GM06990 (cell line): ENCODE results near the gene RARA.

ENCODE experiments used
- DNase-seq: peaks from one replicate; pipeline ENCODE4 v3.0.0-alpha.2; 2011; ENCODE audit not compliant: insufficient read length; ENCODE audit errors: extremely low read depth
- H3K27me3 ChIP-seq: replicated peaks from 2 replicates; pipeline ENCODE4 v1.6.0; 2011; ENCODE audit warnings: low read length; ENCODE audit not compliant: control insufficient read depth, insufficient read depth
- H3K36me3 ChIP-seq: 2 replicates; pipeline ENCODE4 v1.5.1; 2011; ENCODE audit warnings: low read length; ENCODE audit not compliant: control insufficient read depth, insufficient read depth
- H3K4me3 ChIP-seq: replicated peaks from 2 replicates; pipeline ENCODE4 v1.5.1; 2011; ENCODE audit warnings: low read depth, mild to moderate bottlenecking, control low read depth, low read length
- TF ChIP-seq, protein P1 (sequence below): IDR thresholded peaks from 2 replicates; pipeline ENCODE4 v1.5.1; 2011; ENCODE audit warnings: low read length, control low read depth, mild to moderate bottlenecking, inconsistent platforms; ENCODE audit not compliant: insufficient read depth, poor library complexity, severe bottlenecking

RARA gene

DNA sequence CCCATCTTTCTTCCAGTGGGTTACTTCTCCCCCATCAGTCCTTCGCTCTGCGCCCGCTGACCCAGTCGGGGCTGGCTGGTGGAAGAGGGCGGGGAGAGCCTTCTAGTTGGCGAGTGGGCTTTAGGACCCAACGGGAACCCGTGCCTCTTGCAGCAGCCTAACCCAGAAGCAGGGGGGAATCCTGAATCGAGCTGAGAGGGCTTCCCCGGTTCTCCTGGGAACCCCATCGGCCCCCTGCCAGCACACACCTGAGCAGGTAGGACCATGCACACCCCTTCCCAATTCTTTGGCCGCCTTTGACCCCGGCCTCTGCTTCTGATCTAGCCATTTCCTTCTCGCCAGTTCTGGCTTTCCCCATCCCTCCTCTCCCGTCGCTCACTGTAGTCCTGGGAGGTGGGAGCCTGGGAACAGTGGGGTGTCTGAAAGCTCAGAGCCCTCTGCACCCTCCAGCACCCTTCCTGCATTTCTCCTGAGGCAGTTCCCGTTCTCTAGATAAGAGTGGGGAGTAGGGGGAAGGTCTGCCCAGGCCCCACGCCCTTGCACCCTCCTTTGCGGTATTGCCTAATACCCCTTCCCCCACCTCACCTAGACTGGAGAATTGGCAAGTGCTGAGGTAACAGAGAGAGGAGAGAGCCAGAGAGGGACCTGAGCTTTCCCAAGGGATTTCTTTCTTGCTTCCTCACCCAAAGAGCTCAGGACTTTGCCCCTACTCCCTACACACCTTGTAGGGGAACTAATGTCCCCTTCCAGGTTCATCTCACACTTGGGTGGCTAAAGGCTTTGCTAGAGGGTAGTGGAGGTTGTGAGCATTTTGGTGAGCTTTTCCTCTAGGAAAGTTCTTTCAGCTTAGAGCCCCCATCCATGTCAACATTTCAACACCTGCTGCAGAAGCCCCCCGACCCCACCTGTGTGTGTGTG is at the start of gene RARA:
TSS of gene RARA (plus strand) at position 150 of the 918 bp plus-strand sequence. CDS start 22,039 bp downstream, outside the sequence.
- no peaks in the 10 kb centered on the region for H3K27me3 ChIP-seq
- DNase-seq, result no peak
- TF ChIP-seq, protein P1, sequence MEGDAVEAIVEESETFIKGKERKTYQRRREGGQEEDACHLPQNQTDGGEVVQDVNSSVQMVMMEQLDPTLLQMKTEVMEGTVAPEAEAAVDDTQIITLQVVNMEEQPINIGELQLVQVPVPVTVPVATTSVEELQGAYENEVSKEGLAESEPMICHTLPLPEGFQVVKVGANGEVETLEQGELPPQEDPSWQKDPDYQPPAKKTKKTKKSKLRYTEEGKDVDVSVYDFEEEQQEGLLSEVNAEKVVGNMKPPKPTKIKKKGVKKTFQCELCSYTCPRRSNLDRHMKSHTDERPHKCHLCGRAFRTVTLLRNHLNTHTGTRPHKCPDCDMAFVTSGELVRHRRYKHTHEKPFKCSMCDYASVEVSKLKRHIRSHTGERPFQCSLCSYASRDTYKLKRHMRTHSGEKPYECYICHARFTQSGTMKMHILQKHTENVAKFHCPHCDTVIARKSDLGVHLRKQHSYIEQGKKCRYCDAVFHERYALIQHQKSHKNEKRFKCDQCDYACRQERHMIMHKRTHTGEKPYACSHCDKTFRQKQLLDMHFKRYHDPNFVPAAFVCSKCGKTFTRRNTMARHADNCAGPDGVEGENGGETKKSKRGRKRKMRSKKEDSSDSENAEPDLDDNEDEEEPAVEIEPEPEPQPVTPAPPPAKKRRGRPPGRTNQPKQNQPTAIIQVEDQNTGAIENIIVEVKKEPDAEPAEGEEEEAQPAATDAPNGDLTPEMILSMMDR, result no peak
- H3K4me3 ChIP-seq, result peak within 1 kb of the TSS; percentile 59
- H3K36me3 ChIP-seq, result no peaks in the 10 kb centered on the region; the same call in none of the 2 replicates

DNA sequence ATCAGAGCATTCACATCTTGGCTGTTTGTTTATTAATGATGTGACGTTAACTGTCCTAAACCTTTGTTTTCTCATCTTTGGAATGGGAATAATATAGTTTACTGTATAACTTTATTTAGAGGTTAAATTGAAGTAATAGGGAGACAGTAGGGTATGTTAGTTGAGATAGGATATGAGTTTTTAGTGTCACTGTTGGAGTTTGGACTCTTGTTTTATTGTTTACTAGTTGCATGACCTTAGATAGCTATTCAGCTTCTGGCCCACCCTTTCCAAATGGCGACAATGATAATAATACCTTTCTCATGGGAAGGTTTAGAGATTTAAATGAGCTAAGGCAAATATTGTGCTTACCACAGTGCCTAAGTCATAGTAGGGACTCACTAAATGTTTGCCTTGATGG is 49.5 kb upstream of the RARA start:
- DNase-seq, result no peak
- TF ChIP-seq, protein P1, result no peak
- Histone ChIP-seq H3K27me3 (no peaks in the 10 kb centered on the region), H3K36me3 (peaks cover 1% of the 10 kb centered on the region), H3K4me3 (no peak overlapping the region)

DNA sequence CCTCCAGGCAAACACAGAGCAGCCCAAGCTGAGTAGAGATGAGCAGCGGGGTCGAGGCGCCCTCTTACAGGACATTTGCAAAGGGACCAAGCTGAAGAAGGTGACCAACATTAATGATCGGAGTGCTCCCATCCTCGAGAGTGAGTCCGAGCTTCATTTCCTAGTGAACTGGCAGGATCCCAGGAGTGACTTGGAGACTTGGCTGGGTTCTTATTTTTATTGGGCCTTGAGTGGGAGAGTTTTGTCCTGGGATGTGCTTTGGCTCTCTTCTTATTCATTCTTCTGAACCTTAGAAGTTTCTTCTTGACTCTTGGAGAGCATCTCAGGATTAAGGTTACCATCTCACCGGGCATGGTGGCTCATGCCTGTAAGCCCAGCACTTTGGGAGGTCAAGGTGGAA is 48.5 kb upstream of the RARA start:
- peaks cover 7% of the 10 kb centered on the region for H3K36me3 ChIP-seq
- DNase-seq, result no peak
- no peaks in the 10 kb centered on the region for H3K27me3 ChIP-seq
- TF ChIP-seq, protein P1, result no peak
- H3K4me3 ChIP-seq, result no peak overlapping the region

DNA sequence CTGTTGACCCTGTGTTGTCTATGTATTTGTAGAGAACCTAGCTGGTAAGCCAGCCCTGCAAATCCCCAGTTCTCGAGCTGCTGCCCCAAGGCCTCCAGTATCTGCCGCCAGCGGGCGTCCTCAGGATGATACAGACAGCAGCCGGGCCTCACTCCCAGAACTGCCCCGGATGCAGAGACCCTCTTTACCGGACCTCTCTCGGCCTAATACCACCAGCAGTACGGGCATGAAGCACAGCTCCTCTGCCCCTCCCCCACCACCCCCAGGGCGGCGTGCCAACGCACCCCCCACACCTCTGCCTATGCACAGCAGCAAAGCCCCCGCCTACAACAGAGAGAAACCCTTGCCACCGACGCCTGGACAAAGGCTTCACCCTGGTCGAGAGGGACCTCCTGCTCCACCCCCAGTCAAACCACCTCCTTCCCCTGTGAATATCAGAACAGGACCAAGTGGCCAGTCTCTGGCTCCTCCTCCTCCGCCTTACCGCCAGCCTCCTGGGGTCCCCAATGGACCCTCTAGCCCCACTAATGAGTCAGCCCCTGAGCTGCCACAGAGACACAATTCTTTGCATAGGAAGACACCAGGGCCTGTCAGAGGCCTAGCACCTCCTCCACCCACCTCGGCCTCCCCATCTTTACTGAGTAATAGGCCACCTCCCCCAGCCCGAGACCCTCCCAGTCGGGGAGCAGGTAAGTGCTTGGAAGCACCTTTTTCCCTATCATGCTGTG is 44.4 kb upstream of the RARA start:
- no peaks in the 10 kb centered on the region for H3K27me3 ChIP-seq
- H3K4me3 ChIP-seq, result no peak overlapping the region
- TF ChIP-seq, protein P1, result no peak
- DNase-seq, result no peak
- H3K36me3 ChIP-seq, result peaks cover 10% of the 10 kb centered on the region

DNA sequence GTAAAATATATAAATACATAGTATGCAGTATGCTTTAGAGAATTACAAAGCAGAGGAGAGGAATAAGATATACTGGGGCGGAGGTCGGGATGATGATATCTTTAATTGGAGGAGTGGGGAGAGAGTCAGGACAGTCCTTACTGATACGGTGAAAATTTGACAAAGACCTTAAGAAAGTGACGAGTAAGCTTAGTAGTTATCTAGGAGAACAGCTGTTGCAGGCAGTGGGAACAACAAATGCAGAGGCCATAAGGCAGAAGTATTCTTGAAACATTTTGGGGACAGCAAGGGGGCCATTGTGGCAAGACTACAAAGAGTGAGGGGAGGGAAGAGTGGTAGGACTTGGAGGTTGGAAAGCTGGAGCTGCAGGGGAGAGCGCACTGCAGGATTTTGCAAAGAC is 43.6 kb upstream of the RARA start:
- H3K4me3 ChIP-seq, result no peak overlapping the region
- H3K36me3 ChIP-seq, result peaks cover 10% of the 10 kb centered on the region
- TF ChIP-seq, protein P1, result no peak
- H3K27me3 ChIP-seq, result no peaks in the 10 kb centered on the region
- DNase-seq, result no peak
